Ovary (tissue), 3 donors: Measurements from ENCODE around the gene BMPER.

Source experiments
- EP300 ChIP-seq: sonication (generic); formaldehyde crosslinking; IDR thresholded peaks from one replicate; pipeline ENCODE4 v1.6.1; 2017; ENCODE audit warnings: antibody characterized with exemption
- TF ChIP-seq, protein P1 (sequence below), 3 donors: fragments of 450-650 bp in 2 of 3; fragments of 200-600 bp in 1 of 3; IDR thresholded peaks; one replicate each; pipeline versions ENCODE4 v1.5.1 to v1.8.0; 2016 to 2022; ENCODE audit warnings: antibody characterized with exemption in 3 of 3, mild to moderate bottlenecking in 1 of 3
- donor health status: DM: no; HTN: no; CAD: no.

DNA sequence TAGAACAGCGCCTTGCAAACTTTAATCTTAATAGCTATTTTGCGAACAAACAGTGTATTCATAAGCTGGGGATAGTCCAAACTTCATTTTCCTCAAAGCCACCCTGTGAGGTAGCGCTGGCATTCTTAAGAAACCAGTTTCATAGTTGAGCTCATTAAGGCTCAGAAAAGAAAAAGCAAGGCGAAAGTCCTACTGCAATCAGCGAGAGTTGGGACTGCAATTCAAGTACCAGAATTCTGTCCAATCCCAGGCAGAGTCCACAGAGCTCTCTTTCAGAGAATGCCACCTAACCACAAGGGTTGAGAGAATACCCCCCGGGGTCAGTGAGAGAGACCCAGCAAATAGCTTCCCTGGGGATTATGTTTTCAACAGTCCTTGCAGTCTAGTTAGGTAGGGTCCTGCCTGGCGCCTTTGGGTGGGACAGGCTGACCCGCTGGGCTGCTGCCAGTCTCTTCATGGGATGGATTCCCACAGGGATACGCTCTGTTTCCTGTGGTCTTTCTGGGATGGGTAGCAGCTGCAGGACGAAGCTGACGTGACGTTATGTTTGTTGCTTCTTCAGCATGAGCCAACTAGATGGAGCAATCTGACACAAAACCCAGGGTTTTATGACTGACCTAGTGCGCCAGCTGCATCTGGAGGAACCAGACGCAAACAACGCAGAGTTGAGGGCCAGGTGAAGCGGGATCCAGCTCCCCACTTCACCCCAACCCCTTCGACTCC lies 16.0 kb downstream of the BMPER start:
- TF ChIP-seq, protein P1, sequence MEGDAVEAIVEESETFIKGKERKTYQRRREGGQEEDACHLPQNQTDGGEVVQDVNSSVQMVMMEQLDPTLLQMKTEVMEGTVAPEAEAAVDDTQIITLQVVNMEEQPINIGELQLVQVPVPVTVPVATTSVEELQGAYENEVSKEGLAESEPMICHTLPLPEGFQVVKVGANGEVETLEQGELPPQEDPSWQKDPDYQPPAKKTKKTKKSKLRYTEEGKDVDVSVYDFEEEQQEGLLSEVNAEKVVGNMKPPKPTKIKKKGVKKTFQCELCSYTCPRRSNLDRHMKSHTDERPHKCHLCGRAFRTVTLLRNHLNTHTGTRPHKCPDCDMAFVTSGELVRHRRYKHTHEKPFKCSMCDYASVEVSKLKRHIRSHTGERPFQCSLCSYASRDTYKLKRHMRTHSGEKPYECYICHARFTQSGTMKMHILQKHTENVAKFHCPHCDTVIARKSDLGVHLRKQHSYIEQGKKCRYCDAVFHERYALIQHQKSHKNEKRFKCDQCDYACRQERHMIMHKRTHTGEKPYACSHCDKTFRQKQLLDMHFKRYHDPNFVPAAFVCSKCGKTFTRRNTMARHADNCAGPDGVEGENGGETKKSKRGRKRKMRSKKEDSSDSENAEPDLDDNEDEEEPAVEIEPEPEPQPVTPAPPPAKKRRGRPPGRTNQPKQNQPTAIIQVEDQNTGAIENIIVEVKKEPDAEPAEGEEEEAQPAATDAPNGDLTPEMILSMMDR (IDR thresholded peaks at IDR 0.05): no peak
- no peak for TF ChIP-seq EP300
